ENCODE measurements around the gene ADCYAP1R1.

DNA sequence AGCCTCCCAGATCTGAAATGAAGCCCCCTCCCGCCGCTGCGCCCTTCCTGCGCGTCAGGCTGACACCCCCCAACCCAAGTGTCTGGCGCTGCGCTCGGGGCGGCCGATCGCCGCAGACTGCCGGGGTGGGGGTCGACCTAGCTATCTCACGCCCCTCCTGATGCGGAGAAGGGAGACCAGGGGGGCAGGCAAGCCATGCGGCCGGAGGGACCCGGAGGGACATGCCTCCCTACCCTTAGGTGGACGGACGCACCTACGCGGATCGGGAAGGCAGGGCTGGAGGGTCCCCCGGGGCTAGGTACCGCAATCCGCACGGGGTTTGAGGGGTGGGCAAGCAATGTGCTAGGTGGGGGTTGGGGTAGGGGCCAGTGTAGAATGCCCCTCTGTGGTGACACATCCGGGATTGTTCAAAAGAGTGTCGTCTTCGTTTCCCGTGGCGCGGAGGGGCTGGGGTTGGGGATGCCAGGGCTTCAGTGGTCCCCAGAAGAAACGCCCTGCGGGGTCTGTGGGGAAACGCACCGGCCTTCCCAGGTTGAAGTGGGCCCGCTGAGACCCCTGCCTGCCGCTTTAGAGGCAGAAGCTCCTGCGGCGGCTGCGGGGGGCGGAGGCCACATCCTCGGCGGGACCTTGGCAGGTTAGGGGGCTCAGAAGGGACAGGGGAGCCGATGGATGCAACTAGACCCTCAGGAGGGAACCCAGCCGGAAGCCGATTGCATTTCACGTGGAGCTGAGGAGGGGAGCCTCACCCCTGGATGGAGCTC lies 913 bp downstream of the ADCYAP1R1 start:
- TF ChIP-seq CTCF (IDR thresholded peaks at IDR 0.05) (no peak), POLR2AphosphoS5 (IDR thresholded peaks at IDR 0.05) (no peak), EP300 (IDR thresholded peaks at IDR 0.05; ENCODE audit: low read depth) (no peak), POLR2A (IDR thresholded peaks at IDR 0.05) (no peak)
